MM.1S (cell line): ENCODE results near the gene PTPN13.

ENCODE experiments used
- DNase-seq: peaks from one replicate; pipeline ENCODE4 v3.0.0-alpha.2; 2015
- H2AFZ ChIP-seq: fragments of 300-600 bp; sonication (generic); 2 replicates; pipeline ENCODE4 v1.6.0; 2016; ENCODE audit warnings: antibody characterized with exemption, low read length
- H3F3A ChIP-seq: fragments of 300-600 bp; sonication (generic); 2 replicates; pipeline ENCODE4 v1.6.1; 2016; ENCODE audit warnings: mild to moderate bottlenecking, antibody characterized with exemption, low read length, moderate library complexity, mixed read lengths; ENCODE audit not compliant: insufficient read depth
- H3K27ac ChIP-seq: fragments of 300-600 bp; sonication (generic); 2 replicates; pipeline ENCODE4 v1.5.1; 2016; ENCODE audit warnings: mild to moderate bottlenecking, low read length
- H3K27me3 ChIP-seq: fragments of 300-600 bp; sonication (generic); replicated peaks from 2 replicates; pipeline ENCODE4 v1.6.0; 2016; ENCODE audit warnings: low read length; ENCODE audit not compliant: insufficient read depth
- H3K36me3 ChIP-seq: fragments of 300-600 bp; sonication (generic); replicated peaks from 2 replicates; pipeline ENCODE4 v1.6.1; 2016; ENCODE audit warnings: mild to moderate bottlenecking, low read length, mixed read lengths; ENCODE audit not compliant: insufficient read depth
- H3K4me1 ChIP-seq: fragments of 300-600 bp; sonication (generic); 2 replicates; pipeline ENCODE4 v1.6.1; 2016; ENCODE audit warnings: low read length, mixed read lengths
- H3K4me2 ChIP-seq: fragments of 300-600 bp; sonication (generic); 2 replicates; pipeline ENCODE4 v1.6.0; 2016; ENCODE audit warnings: low read depth, low read length
- H3K4me3 ChIP-seq: fragments of 300-600 bp; sonication (generic); 2 replicates; pipeline ENCODE4 v1.5.1; 2016; ENCODE audit warnings: low read length, mixed read lengths
- H3K79me2 ChIP-seq: fragments of 300-600 bp; sonication (generic); 2 replicates; pipeline ENCODE4 v1.6.1; 2016; ENCODE audit warnings: mixed run types, low read length, mixed read lengths
- H3K9ac ChIP-seq: fragments of 300-600 bp; sonication (generic); 2 replicates; pipeline ENCODE4 v1.6.1; 2016; ENCODE audit warnings: low read length, mixed read lengths
- H3K9me2 ChIP-seq: fragments of 300-600 bp; sonication (generic); replicated peaks from 2 replicates; pipeline ENCODE4 v1.6.1; 2016; ENCODE audit warnings: mild to moderate bottlenecking, low read length, mixed read lengths; ENCODE audit not compliant: insufficient read depth
- H3K9me3 ChIP-seq: fragments of 300-600 bp; sonication (generic); replicated peaks from 2 replicates; pipeline ENCODE4 v1.6.1; 2016; ENCODE audit warnings: mild to moderate bottlenecking, low read length, mixed read lengths; ENCODE audit not compliant: insufficient read depth
- H4K20me1 ChIP-seq: fragments of 300-600 bp; sonication (generic); 2 replicates; pipeline ENCODE4 v1.6.1; 2016; ENCODE audit warnings: mild to moderate bottlenecking, low read length, moderate library complexity, mixed read lengths; ENCODE audit not compliant: insufficient read depth
- EZH2 ChIP-seq: fragments of 300-600 bp; sonication (generic); optimal IDR thresholded peaks from 2 replicates; pipeline ENCODE3; 2017; ENCODE audit warnings: low read depth, mild to moderate bottlenecking, antibody characterized with exemption, low read length, mixed read lengths
- EZH2phosphoT487 ChIP-seq: fragments of 300-600 bp; sonication (generic); IDR thresholded peaks from 2 replicates; pipeline ENCODE4 v1.6.1; 2018; ENCODE audit warnings: antibody characterized with exemption, low read length
- TF ChIP-seq, protein P1 (sequence below): fragments of 300-600 bp; sonication (generic); IDR thresholded peaks from 2 replicates; pipeline ENCODE4 v1.5.1; 2016; ENCODE audit warnings: antibody characterized with exemption, low read length, mixed read lengths

The PTPN13 gene

GRCh38 chr4:86579941-86580340 lies 14.2 kb upstream of the PTPN13 start:
- Histone ChIP-seq H3K4me2 (no peak overlapping the region), H2AFZ (no peak overlapping the region), H3K4me3 (no peak overlapping the region), H3K79me2 (no peaks in the 10 kb centered on the region), H3K27me3 (no peaks in the 10 kb centered on the region), H3K27ac (no peak overlapping the region), H3K36me3 (no peaks in the 10 kb centered on the region), H4K20me1 (no peaks in the 10 kb centered on the region), H3F3A (no peaks in the 10 kb centered on the region), H3K4me1 (no peaks in the 10 kb centered on the region), H3K9ac (no peak overlapping the region), H3K9me3 (no peaks in the 10 kb centered on the region), H3K9me2 (no peaks in the 10 kb centered on the region)
- TF ChIP-seq, protein P1, sequence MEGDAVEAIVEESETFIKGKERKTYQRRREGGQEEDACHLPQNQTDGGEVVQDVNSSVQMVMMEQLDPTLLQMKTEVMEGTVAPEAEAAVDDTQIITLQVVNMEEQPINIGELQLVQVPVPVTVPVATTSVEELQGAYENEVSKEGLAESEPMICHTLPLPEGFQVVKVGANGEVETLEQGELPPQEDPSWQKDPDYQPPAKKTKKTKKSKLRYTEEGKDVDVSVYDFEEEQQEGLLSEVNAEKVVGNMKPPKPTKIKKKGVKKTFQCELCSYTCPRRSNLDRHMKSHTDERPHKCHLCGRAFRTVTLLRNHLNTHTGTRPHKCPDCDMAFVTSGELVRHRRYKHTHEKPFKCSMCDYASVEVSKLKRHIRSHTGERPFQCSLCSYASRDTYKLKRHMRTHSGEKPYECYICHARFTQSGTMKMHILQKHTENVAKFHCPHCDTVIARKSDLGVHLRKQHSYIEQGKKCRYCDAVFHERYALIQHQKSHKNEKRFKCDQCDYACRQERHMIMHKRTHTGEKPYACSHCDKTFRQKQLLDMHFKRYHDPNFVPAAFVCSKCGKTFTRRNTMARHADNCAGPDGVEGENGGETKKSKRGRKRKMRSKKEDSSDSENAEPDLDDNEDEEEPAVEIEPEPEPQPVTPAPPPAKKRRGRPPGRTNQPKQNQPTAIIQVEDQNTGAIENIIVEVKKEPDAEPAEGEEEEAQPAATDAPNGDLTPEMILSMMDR = no peak
- TF ChIP-seq EZH2 = no peak
- no peak for TF ChIP-seq EZH2phosphoT487
- DNase-seq = no peak

DNA sequence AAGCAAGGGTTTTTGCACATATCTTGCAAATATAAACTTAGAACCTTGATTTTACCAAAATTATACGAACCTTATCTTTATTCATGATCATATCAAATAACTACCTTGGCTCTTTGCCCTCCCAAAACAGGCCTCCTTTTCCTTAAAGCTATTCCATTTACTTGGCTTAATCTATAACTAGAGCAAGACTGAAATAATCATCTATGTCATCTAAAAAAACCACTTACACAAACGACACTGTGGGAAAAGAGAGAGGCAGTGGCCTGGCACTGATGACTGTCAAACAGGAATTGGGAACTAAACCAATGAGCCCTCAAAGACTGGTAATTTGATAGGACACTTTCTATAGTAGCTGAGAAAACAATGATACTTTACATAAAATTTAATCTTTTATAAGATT lies 11.7 kb upstream of the PTPN13 start:
- H4K20me1 ChIP-seq = no peaks in the 10 kb centered on the region
- TF ChIP-seq, protein P1 = no peak
- no peak for TF ChIP-seq EZH2phosphoT487
- no peak for TF ChIP-seq EZH2
- no peaks in the 10 kb centered on the region for H3K27me3 ChIP-seq
- no peaks in the 10 kb centered on the region for H3F3A ChIP-seq
- no peak overlapping the region for H3K27ac ChIP-seq
- no peak overlapping the region for H3K9ac ChIP-seq
- no peaks in the 10 kb centered on the region for H3K4me1 ChIP-seq
- no peaks in the 10 kb centered on the region for H3K9me3 ChIP-seq
- H3K4me3 ChIP-seq = no peak overlapping the region
- H3K79me2 ChIP-seq = no peaks in the 10 kb centered on the region
- no peaks in the 10 kb centered on the region for H3K36me3 ChIP-seq
- H3K9me2 ChIP-seq = no peaks in the 10 kb centered on the region
- H2AFZ ChIP-seq = no peak overlapping the region
- no peak for DNase-seq
- H3K4me2 ChIP-seq = no peak overlapping the region

DNA sequence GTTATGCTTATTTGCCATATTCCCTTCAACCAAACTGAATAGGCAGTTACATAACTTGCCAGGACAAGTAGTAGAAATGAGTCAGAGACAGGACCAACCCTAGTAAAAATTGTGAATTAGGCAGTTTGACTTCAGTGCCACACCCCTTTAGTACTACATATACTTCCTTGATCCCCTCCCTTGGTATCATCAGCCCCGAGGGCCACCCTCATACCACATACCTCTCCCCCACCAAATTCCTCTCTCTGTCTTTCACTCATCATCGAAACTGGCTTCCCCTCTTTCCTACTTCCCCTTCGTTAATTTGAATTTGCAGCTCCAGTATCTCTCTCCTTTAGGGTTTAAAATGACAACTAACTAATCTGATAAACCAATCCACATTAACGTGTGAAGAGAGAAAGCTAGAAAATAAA lies 7.9 kb upstream of the PTPN13 start:
- TF ChIP-seq EZH2 = no peak
- TF ChIP-seq, protein P1 = no peak
- TF ChIP-seq EZH2phosphoT487 = no peak
- H3F3A ChIP-seq = no peaks in the 10 kb centered on the region
- no peak overlapping the region for H2AFZ ChIP-seq
- no peaks in the 10 kb centered on the region for H3K9me2 ChIP-seq
- H3K4me2 ChIP-seq = no peak overlapping the region
- no peak overlapping the region for H3K27ac ChIP-seq
- H3K9ac ChIP-seq = no peak overlapping the region
- H3K79me2 ChIP-seq = no peaks in the 10 kb centered on the region
- H4K20me1 ChIP-seq = no peaks in the 10 kb centered on the region
- H3K4me1 ChIP-seq = no peaks in the 10 kb centered on the region
- no peaks in the 10 kb centered on the region for H3K27me3 ChIP-seq
- H3K36me3 ChIP-seq = no peaks in the 10 kb centered on the region
- DNase-seq = no peak
- no peaks in the 10 kb centered on the region for H3K9me3 ChIP-seq
- no peak overlapping the region for H3K4me3 ChIP-seq
